HepG2 (cell line): ENCODE measurements around the gene SLBP. TPM values are rescaled to one million over a fixed set of nuclear protein-coding genes. Genes with fewer than 3 reads are reported as not detected.

ENCODE experiments used
- AGO1 ChIP-seq: fragments of 200-400 bp; formaldehyde crosslinking; IDR thresholded peaks from 2 replicates; pipeline ENCODE4 v1.6.1; 2017; ENCODE audit warnings: mild to moderate bottlenecking, low read depth, low read length, moderate library complexity; ENCODE audit not compliant: poor library complexity, severe bottlenecking
- FOXA3 ChIP-seq: IDR thresholded peaks from 2 replicates; pipeline ENCODE4 v1.6.1; 2016; ENCODE audit warnings: missing genetic modification reagents, missing compliant biosample characterization
- KLF15 ChIP-seq: sonication (generic); formaldehyde crosslinking; IDR thresholded peaks from 2 replicates; pipeline ENCODE4 v1.8.1; 2023; ENCODE audit warnings: borderline replicate concordance, mild to moderate bottlenecking, inconsistent platforms, missing genetic modification reagents, mixed read lengths
- POGZ ChIP-seq: sonication (generic); formaldehyde crosslinking; IDR thresholded peaks from 2 replicates; pipeline ENCODE4 v1.4.0; 2020; ENCODE audit warnings: mild to moderate bottlenecking, missing genetic modification reagents
- RARG ChIP-seq: sonication (generic); formaldehyde crosslinking; IDR thresholded peaks from 2 replicates; pipeline ENCODE4 v1.4.0; 2020; ENCODE audit warnings: low read depth, mild to moderate bottlenecking, missing genetic modification reagents
- STAT5B ChIP-seq: sonication (generic); formaldehyde crosslinking; IDR thresholded peaks from 2 replicates; pipeline ENCODE4 v1.4.0; 2020; ENCODE audit warnings: missing genetic modification reagents
- polyA plus RNA-seq, 8 experiments: library from polyadenylated mRNA; depleted of rRNA in 3 of 8; stranded (reverse) in 7 of 8; unstranded in 1 of 8; fragments of >200 nt; fragmentation: Illumina TruSeq in 4 of 8; extraction: Trizol in 4 of 8; gene quantifications; 2 replicates each; pipeline versions ENCODE4 v1.2.1 to v1.2.3, GENCODE V29; 2011 to 2016; ENCODE audit warnings: low read depth in 4 of 8, missing spikeins in 1 of 8, mixed read lengths in 1 of 8; ENCODE audit not compliant: insufficient read depth in 1 of 8
- total RNA-seq, 5 experiments: library from RNA; depleted of rRNA; stranded (reverse); fragments of >200 nt; fragmentation: Illumina TruSeq; extraction: Trizol; gene quantifications; 2 replicates each; pipeline ENCODE4 v1.2.3, GENCODE V29; 2016; ENCODE audit warnings: low read depth in 1 of 5
- TF ChIP-seq, protein P1 (sequence below), 2 experiments: sonication (generic) in 1 of 2; formaldehyde crosslinking in 1 of 2; IDR thresholded peaks; 2 replicates each; pipeline versions ENCODE4 v1.6.1 to v1.9.0; 2014 to 2022; ENCODE audit warnings: antibody characterized with exemption in 1 of 2, borderline replicate concordance in 1 of 2, inconsistent platforms in 1 of 2, low read depth in 1 of 2, missing genetic modification reagents in 1 of 2
- TF ChIP-seq, protein P2 (sequence below): sonication (generic); formaldehyde crosslinking; IDR thresholded peaks from 2 replicates; pipeline ENCODE4 v1.4.0; 2020; ENCODE audit warnings: mild to moderate bottlenecking, missing genetic modification reagents, borderline replicate concordance
- TF ChIP-seq, protein P3 (sequence below): sonication (generic); formaldehyde crosslinking; IDR thresholded peaks from 2 replicates; pipeline ENCODE4 v1.5.0; 2020; ENCODE audit warnings: missing genetic modification reagents
- TF ChIP-seq, protein P4 (sequence below): sonication (generic); formaldehyde crosslinking; IDR thresholded peaks from 2 replicates; pipeline ENCODE4 v1.4.0; 2020; ENCODE audit warnings: missing genetic modification reagents, borderline replicate concordance

SLBP gene
- total and polyA plus RNA-seq, 2 of the 13 experiments (the other 11 are each of a cell fraction or from before 2014, with no cell fraction given), result 43.9 to 104 TPM

DNA sequence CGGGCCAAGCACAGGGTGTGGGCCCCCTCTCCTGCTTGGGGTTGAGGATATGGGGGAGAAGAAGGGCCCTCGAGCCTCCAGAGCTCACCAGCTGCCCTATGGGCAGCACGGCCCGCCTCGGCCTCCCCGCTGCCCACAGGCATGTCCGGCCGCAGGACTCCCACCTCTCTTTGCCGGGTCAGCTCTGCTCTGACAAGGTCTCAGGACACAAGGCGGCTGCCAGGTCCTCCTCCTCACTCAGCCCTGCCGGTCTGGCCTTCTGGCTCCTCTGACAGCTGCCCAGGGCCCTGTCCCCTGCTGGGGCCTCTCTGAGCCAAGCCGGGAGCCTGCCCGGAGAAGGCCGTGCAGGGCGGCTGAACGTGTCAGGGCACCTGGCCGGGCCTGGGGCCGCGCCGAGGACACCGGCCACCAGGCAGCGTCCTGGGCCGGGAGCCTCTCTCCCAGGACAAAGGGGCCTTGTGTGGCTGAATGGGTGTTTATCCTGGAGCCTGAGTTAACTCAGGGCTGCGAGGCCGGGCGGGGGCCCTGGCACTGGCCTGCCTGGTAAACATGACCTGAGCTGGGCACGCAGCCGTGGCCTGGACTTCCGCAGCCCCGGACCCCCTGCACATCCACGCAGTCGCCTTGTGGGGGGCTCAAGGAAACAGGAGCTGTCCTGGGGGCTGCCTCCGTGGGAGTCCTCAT, 34.9 kb upstream of the SLBP start (continued):
- TF ChIP-seq, protein P1, sequence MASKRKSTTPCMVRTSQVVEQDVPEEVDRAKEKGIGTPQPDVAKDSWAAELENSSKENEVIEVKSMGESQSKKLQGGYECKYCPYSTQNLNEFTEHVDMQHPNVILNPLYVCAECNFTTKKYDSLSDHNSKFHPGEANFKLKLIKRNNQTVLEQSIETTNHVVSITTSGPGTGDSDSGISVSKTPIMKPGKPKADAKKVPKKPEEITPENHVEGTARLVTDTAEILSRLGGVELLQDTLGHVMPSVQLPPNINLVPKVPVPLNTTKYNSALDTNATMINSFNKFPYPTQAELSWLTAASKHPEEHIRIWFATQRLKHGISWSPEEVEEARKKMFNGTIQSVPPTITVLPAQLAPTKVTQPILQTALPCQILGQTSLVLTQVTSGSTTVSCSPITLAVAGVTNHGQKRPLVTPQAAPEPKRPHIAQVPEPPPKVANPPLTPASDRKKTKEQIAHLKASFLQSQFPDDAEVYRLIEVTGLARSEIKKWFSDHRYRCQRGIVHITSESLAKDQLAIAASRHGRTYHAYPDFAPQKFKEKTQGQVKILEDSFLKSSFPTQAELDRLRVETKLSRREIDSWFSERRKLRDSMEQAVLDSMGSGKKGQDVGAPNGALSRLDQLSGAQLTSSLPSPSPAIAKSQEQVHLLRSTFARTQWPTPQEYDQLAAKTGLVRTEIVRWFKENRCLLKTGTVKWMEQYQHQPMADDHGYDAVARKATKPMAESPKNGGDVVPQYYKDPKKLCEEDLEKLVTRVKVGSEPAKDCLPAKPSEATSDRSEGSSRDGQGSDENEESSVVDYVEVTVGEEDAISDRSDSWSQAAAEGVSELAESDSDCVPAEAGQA (IDR thresholded peaks at IDR 0.05; ENCODE audit: low read depth), result 0 out of 2 replicates have a peak, but pooled peaks have one; percentile 15
- TF ChIP-seq, protein P1 (CRISPR knock-in tag; IDR thresholded peaks at IDR 0.05; ENCODE audit: borderline replicate concordance), result no peak
- TF ChIP-seq AGO1, result peak; percentile 64
- no peak for TF ChIP-seq RARG (CRISPR knock-in tag)
- TF ChIP-seq, protein P2, sequence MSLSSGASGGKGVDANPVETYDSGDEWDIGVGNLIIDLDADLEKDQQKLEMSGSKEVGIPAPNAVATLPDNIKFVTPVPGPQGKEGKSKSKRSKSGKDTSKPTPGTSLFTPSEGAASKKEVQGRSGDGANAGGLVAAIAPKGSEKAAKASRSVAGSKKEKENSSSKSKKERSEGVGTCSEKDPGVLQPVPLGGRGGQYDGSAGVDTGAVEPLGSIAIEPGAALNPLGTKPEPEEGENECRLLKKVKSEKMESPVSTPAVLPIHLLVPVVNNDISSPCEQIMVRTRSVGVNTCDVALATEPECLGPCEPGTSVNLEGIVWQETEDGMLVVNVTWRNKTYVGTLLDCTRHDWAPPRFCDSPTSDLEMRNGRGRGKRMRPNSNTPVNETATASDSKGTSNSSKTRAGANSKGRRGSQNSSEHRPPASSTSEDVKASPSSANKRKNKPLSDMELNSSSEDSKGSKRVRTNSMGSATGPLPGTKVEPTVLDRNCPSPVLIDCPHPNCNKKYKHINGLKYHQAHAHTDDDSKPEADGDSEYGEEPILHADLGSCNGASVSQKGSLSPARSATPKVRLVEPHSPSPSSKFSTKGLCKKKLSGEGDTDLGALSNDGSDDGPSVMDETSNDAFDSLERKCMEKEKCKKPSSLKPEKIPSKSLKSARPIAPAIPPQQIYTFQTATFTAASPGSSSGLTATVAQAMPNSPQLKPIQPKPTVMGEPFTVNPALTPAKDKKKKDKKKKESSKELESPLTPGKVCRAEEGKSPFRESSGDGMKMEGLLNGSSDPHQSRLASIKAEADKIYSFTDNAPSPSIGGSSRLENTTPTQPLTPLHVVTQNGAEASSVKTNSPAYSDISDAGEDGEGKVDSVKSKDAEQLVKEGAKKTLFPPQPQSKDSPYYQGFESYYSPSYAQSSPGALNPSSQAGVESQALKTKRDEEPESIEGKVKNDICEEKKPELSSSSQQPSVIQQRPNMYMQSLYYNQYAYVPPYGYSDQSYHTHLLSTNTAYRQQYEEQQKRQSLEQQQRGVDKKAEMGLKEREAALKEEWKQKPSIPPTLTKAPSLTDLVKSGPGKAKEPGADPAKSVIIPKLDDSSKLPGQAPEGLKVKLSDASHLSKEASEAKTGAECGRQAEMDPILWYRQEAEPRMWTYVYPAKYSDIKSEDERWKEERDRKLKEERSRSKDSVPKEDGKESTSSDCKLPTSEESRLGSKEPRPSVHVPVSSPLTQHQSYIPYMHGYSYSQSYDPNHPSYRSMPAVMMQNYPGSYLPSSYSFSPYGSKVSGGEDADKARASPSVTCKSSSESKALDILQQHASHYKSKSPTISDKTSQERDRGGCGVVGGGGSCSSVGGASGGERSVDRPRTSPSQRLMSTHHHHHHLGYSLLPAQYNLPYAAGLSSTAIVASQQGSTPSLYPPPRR (CRISPR knock-in tag), result peak; percentile 80; the same call in 1 of the 2 replicates
- TF ChIP-seq FOXA3 (CRISPR knock-in tag), result peak; percentile 85
- no peak for TF ChIP-seq STAT5B
- TF ChIP-seq, protein P3, sequence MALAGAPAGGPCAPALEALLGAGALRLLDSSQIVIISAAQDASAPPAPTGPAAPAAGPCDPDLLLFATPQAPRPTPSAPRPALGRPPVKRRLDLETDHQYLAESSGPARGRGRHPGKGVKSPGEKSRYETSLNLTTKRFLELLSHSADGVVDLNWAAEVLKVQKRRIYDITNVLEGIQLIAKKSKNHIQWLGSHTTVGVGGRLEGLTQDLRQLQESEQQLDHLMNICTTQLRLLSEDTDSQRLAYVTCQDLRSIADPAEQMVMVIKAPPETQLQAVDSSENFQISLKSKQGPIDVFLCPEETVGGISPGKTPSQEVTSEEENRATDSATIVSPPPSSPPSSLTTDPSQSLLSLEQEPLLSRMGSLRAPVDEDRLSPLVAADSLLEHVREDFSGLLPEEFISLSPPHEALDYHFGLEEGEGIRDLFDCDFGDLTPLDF (CRISPR knock-in tag), result no peak
- TF ChIP-seq POGZ (CRISPR knock-in tag), result peak; percentile 42
- TF ChIP-seq KLF15 (CRISPR knock-in tag), result no peak
- TF ChIP-seq, protein P4, sequence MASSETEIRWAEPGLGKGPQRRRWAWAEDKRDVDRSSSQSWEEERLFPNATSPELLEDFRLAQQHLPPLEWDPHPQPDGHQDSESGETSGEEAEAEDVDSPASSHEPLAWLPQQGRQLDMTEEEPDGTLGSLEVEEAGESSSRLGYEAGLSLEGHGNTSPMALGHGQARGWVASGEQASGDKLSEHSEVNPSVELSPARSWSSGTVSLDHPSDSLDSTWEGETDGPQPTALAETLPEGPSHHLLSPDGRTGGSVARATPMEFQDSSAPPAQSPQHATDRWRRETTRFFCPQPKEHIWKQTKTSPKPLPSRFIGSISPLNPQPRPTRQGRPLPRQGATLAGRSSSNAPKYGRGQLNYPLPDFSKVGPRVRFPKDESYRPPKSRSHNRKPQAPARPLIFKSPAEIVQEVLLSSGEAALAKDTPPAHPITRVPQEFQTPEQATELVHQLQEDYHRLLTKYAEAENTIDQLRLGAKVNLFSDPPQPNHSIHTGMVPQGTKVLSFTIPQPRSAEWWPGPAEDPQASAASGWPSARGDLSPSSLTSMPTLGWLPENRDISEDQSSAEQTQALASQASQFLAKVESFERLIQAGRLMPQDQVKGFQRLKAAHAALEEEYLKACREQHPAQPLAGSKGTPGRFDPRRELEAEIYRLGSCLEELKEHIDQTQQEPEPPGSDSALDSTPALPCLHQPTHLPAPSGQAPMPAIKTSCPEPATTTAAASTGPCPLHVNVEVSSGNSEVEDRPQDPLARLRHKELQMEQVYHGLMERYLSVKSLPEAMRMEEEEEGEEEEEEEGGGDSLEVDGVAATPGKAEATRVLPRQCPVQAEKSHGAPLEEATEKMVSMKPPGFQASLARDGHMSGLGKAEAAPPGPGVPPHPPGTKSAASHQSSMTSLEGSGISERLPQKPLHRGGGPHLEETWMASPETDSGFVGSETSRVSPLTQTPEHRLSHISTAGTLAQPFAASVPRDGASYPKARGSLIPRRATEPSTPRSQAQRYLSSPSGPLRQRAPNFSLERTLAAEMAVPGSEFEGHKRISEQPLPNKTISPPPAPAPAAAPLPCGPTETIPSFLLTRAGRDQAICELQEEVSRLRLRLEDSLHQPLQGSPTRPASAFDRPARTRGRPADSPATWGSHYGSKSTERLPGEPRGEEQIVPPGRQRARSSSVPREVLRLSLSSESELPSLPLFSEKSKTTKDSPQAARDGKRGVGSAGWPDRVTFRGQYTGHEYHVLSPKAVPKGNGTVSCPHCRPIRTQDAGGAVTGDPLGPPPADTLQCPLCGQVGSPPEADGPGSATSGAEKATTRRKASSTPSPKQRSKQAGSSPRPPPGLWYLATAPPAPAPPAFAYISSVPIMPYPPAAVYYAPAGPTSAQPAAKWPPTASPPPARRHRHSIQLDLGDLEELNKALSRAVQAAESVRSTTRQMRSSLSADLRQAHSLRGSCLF (CRISPR knock-in tag), result no peak
